ENCODE results near the gene MAN2A2.

MAN2A2 gene

GRCh38 chr15:90942354-90943120 lies 39.4 kb downstream of the MAN2A2 start:
- no peak for TF ChIP-seq CTCF (conservative IDR thresholded peaks at IDR 0.05)
- H3K27ac ChIP-seq: no peak overlapping the region

GRCh38 chr15:90945091-90945490 lies 42.0 kb downstream of the MAN2A2 start:
- no peak overlapping the region for H3K27ac ChIP-seq
- TF ChIP-seq CTCF (conservative IDR thresholded peaks at IDR 0.05): no peak

GRCh38 chr15:90946538-90946937 lies 43.4 kb downstream of the MAN2A2 start:
- TF ChIP-seq CTCF (conservative IDR thresholded peaks at IDR 0.05): no peak

GRCh38 chr15:90946941-90947576 lies 44.0 kb downstream of the MAN2A2 start:
- H3K27ac ChIP-seq: no peak overlapping the region
- TF ChIP-seq CTCF (conservative IDR thresholded peaks at IDR 0.05): no peak

More at GRCh38 chr15:90946538-90946937, 43.4 kb downstream of the MAN2A2 start:
- no peak overlapping the region for H3K27ac ChIP-seq

GRCh38 chr15:90947577-90948357 lies 44.7 kb downstream of the MAN2A2 start:
- no peak overlapping the region for H3K27ac ChIP-seq
- TF ChIP-seq CTCF (conservative IDR thresholded peaks at IDR 0.05): no peak

GRCh38 chr15:90948506-90948905 lies 45.4 kb downstream of the MAN2A2 start:
- TF ChIP-seq CTCF (conservative IDR thresholded peaks at IDR 0.05): no peak

More at GRCh38 chr15:90948506-90948905, 45.4 kb downstream of the MAN2A2 start:
- no peak overlapping the region for H3K27ac ChIP-seq

All from VCaP (cell line).